ENCODE data around the gene MSL3B.
A peak's percentile ranks its signal among the peaks of the same experiment; 100 is the strongest.

MSL3B gene

GRCh38 chr2:233853353-233853752 lies 14.8 kb downstream of the MSL3B start:
- no peak for DNase-seq
- intact Hi-C loops (cut with micrococcal nuclease), result no loop called here
- Histone ChIP-seq H3K27ac (replicated peaks) (no peak overlapping the region), H3K27me3 (ENCODE audit: low read depth) (peaks cover 37% of the 10 kb centered on the region), H3K9me3 (replicated peaks) (no peaks in the 10 kb centered on the region), H3K4me1 (peaks cover 17% of the 10 kb centered on the region), H3K4me3 (peak overlapping the region; percentile 77), H3K36me3 (no peaks in the 10 kb centered on the region)
- TF ChIP-seq CTCF (IDR thresholded peaks at IDR 0.05; ENCODE audit: borderline replicate concordance), result no peak

GRCh38 chr2:233852056-233852455 lies 16.1 kb downstream of the MSL3B start:
- Histone ChIP-seq H3K4me1 (peaks cover 17% of the 10 kb centered on the region), H3K36me3 (no peaks in the 10 kb centered on the region), H3K4me3 (no peak overlapping the region), H3K9me3 (replicated peaks) (no peaks in the 10 kb centered on the region), H3K27ac (replicated peaks) (no peak overlapping the region), H3K27me3 (ENCODE audit: low read depth) (peaks cover 44% of the 10 kb centered on the region)
- intact Hi-C loops (cut with micrococcal nuclease), result no loop called here
- no peak for TF ChIP-seq CTCF (IDR thresholded peaks at IDR 0.05; ENCODE audit: borderline replicate concordance)
- no peak for DNase-seq

GRCh38 chr2:233851169-233851568 lies 17.0 kb downstream of the MSL3B start:
- TF ChIP-seq CTCF (IDR thresholded peaks at IDR 0.05; ENCODE audit: borderline replicate concordance), result no peak
- Histone ChIP-seq H3K36me3 (no peaks in the 10 kb centered on the region), H3K4me3 (no peak overlapping the region), H3K4me1 (peaks cover 17% of the 10 kb centered on the region), H3K27ac (replicated peaks) (no peak overlapping the region), H3K27me3 (ENCODE audit: low read depth) (peaks cover 44% of the 10 kb centered on the region), H3K9me3 (replicated peaks) (no peaks in the 10 kb centered on the region)
- no peak for DNase-seq
- intact Hi-C loops (cut with micrococcal nuclease), result no loop called here

- H3K27ac ChIP-seq (replicated peaks), result no peak overlapping the region
- no peak for DNase-seq
- intact Hi-C loops (cut with micrococcal nuclease), result no loop called here
- TF ChIP-seq CTCF (IDR thresholded peaks at IDR 0.05; ENCODE audit: borderline replicate concordance), result no peak
- H3K36me3 ChIP-seq, result no peaks in the 10 kb centered on the region
- H3K4me3 ChIP-seq, result no peak overlapping the region
- no peaks in the 10 kb centered on the region for H3K9me3 ChIP-seq (replicated peaks)
- peaks cover 17% of the 10 kb centered on the region for H3K4me1 ChIP-seq
- peaks cover 44% of the 10 kb centered on the region for H3K27me3 ChIP-seq (ENCODE audit: low read depth)
Measured at GRCh38 chr2:233850745-233851144, 17.4 kb downstream of the MSL3B start.

GRCh38 chr2:233849607-233850271 lies 18.4 kb downstream of the MSL3B start:
- intact Hi-C loops (cut with micrococcal nuclease), result no loop called here
- Histone ChIP-seq H3K9me3 (replicated peaks) (no peaks in the 10 kb centered on the region), H3K4me1 (peaks cover 13% of the 10 kb centered on the region)

More at GRCh38 chr2:233849607-233850271, 18.4 kb downstream of the MSL3B start:
- Histone ChIP-seq H3K27ac (replicated peaks) (no peak overlapping the region), H3K27me3 (ENCODE audit: low read depth) (peaks cover 44% of the 10 kb centered on the region), H3K36me3 (no peaks in the 10 kb centered on the region), H3K4me3 (no peak overlapping the region)
- no peak for TF ChIP-seq CTCF (IDR thresholded peaks at IDR 0.05; ENCODE audit: borderline replicate concordance)
- no peak for DNase-seq

All from left ventricle myocardium inferior (tissue), 1 donor.